Hematopoietic multipotent progenitor cell (in vitro differentiated cells): Measurements from ENCODE around the gene RHCG. TPM values are rescaled to one million over a fixed set of nuclear protein-coding genes. Genes with fewer than 3 reads are reported as not detected.
"Not testable (repeated sequence)": the region's sequence is repeated elsewhere in the genome, so short reads cannot be mapped to it uniquely, and the experiment has no call there.

Experiments used
- DNase-seq, 3 donors: peaks; one replicate each; pipeline ENCODE4 v3.0.0-alpha.2; 2011 to 2015; ENCODE audit warnings: low read depth in 2 of 3, low spot score in 2 of 3
- total RNA-seq: library from RNA; depleted of rRNA; stranded (reverse); fragments of >200 nt; gene quantifications from one replicate; pipeline ENCODE4 v1.2.3, GENCODE V29; 2012

The RHCG gene
- total RNA-seq, 1 donor, result not detected

DNA sequence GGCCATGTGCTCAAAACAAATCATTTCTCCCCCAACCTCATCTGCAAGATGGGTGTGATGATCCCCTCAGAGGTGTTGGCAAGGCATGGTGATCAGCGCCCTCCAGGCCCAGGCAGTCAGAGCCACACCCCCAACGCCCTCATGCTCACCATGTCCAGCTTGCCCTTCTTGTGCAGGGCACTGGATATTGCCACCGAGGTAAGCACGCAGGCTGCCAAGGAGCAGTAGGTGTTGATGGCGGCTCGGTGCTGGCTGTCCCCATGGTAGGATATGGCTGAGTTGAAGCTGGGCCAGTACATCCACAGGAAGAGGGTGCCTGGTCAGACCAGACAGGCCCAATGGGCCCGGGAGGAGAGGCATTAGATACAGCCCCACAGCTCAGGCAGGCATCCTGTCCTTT, 17.2 kb downstream of the RHCG start:
- no peak for DNase-seq

DNA sequence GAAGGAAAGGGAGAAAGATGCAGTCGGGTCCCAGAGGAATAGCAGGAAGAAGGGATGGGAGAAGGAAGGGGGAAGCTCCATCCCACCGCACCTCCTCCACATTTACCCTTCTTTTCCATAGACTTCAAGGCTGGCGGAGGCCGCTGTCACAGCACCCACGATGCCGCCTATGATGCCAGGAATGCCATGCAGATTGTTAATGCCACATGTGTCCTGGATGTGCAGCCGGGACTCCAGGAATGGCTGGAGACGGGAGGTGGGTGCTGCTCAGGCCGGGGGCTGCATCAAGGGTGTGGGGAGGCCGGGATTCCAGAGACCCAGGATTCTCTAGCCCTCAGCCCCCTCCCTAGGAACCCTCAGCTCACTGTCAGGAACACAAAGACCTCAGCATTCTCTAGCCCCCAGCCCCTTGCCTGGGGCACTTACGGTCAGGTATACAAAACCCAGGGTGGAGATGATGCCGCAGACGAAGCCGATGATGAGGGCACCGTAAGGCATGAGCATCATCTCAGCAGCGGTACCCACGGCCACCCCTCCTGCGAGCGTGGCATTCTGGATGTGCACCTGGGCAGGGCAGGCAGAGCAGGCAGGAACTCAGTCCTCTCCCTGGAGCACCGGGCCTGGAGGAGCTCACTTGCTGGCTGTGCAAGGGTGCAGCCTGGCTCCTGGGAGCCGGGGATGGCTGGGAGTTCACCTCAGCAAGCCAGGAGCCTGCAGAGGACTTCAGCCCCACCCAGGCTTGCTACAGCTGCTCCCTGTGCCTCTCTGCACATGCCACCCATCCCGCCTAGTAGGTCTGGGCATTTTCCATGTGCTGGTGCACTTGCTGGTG, 18.8 kb downstream of the RHCG start:
- no peak for DNase-seq

DNA sequence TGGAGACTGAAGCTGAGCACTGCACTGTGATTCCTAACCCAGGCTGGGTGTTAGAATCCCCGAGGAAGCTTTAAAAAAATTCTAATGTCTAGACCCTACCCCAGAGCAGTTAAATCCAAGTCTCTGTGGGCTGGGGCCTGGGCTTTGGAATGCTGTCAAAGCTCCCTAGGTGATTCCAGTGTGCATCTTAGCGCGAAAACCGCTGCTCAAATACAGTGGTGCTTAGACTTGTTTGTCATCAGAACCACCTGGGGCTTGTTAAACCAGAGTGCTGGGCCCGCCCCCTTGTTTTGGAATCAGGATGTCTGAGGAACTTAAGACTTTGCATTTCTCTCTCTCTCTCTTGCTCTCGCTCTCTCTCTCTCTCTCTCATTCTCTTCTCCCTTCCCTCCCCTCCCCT, 20.7 kb downstream of the RHCG start:
- no peak for DNase-seq

DNA sequence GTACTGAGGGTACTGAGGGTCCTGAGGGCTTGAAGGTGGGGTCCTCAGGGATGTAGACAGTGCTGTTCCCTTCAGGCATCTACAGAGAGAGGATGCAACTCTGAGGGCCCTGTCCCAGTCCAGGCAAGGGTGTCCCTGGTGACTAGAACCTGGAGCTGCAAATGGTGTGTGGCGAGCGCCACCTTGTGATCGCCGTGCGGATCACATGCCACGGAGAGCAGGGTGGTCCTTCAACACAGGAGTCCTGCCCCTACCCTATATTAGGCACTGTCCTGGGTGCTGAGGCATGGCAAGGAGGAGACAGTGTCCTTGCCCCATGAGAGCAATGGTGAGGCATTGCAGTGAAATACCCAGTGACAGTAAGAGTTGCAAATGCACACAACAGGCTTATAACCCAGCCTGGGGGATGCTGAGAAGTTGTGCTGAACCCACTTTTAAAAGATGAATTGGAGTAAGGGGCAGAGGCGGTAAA, 23.6 kb downstream of the RHCG start:
- DNase-seq, result peak in 2 of 3 donors; percentile 67 to 71

DNA sequence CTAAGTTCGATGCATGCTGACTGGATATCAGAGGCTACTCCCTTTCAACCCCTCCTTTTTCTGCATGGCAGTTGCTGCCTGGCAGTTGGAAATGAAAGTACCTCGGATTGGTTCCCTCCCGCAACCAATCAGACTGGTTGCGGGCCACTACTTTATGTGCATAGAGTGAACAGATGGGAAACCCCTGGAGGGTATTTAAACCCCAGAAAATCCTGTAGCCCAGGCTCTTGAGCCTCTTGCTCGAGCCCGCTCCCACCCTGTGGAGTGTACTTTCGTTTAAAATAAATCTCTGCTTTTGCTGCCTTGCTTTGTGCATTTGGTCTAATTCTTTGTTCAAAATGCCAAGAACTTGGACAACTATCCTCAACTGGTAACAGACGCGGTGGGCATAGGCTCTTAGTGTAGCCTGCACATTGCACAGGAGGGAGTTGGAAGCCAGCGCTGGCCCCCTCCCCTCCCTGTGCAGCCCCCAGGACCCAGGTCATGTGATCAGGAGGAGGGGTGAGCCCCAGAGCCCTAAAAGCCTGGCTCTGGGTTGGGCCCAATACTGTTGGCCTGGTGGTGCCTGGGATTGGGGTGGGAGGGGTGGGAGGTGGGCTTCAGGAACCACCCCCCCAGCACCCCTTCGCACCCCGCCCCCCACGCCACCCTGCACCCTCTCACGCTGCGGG, 26.8 kb downstream of the RHCG start:
- DNase-seq, result no peak

DNA sequence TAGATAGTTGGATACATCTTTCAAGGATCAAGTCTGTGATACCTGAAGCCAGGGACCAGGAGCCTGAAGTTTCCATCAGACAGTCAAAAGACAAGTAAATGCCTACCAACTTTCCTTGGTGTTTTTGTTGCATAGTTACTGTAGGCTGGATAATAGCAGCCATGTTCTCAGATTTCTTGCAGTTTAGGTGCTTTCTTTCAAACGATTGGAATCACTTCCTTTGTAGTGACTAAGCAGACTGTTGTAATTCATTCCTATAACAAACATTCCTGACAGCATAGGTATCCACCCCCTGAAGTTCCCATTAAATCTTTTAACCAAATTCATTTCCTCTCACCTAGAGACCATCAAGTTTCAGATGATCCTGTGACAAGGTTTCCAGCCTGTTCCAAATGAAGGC, 27.6 kb downstream of the RHCG start:
- not testable (repeated sequence) for DNase-seq

DNA sequence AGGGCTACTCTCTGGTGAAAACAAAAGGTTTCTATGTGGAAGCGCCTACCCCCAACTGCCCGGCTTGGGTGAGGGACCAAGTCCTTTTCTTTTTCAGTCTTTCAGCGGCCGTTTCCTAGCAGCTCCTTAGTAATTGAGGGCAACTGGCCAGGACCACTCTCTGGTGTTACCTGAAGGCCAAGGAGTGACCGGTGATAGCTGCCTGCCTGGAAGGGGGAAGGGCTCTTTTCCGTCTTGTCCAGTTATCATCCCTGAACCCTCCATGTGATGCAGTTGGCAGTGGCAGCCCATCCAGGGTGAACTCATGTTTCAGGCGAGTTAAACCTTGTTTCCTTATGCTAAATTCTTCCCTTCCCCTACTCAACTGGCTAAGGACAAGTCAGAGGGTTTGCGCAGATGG, 33.3 kb downstream of the RHCG start:
- DNase-seq, result no peak

DNA sequence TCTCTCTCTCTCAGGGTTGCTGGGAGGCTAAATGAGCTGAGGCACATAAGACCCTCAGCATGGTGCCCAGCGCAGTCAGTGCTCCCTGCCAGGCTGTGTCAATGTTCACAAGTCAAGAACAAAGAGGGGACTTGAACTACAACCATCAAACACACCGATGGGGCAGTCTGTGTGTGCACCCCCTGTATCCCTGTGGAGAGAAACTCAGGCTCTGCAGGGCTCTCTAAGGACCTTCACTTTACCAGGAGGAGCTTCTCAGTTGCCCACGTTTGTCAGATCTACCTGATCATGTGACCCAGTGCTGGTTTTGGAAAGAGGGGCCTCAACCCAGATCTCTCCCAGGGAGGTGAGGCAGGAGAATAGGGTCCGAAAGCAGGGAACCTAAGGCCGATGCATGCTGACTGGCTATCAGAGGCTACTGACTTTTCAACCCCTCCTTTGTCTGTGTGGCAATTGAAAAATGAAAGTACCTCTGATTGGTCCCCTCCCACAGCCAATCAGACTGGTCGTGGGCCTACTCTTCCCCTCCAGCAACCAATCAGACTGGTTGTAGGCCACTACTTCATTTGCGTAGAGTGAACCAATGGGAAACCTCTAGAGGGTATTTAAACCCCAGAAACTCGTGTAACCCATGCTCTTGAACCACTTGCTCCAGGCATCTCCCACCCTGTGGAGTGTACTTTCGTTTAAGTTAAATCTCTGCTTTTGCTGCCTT, 34.0 kb downstream of the RHCG start:
- DNase-seq, result peak in 1 of 3 donors; percentile 34

DNA sequence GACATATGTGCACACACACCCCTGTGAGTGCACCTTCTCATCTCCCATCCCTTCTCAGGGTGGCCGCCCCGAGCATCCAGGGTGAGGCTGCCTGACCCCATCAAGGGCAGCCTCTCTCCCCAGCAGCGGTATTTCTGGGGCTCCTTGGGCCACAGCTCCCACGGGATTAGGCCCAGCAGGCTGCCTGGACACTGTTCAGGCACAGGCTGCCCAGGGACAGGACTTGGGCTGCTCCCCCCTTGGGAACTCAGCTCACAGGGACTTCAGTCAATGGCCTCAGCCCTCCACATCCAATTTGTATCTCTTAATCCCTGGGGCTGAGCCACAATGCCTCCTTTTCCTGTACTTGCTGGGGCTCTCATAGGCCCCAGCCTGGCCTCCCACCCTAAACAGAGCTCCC, 35.0 kb downstream of the RHCG start:
- no peak for DNase-seq

DNA sequence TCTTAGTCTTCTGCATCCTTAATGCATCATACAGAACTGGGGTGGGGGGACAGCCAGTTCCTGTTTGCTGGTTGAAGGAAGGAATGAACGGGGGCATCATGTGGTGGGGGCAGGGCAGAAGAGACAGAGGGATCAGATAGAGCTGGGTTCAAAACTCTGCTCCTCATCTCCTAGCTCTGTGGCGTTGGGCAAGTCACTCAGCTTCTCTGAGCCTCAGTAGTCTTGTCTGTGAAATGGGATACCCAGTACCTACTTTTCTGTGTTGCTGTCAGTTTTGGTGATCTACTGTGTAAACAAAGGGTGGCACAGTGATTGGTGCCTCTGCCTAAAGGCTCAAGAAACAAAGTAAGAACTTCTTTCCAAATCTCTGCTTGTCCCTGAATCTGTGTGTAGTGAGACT, 36.3 kb downstream of the RHCG start:
- no peak for DNase-seq

DNA sequence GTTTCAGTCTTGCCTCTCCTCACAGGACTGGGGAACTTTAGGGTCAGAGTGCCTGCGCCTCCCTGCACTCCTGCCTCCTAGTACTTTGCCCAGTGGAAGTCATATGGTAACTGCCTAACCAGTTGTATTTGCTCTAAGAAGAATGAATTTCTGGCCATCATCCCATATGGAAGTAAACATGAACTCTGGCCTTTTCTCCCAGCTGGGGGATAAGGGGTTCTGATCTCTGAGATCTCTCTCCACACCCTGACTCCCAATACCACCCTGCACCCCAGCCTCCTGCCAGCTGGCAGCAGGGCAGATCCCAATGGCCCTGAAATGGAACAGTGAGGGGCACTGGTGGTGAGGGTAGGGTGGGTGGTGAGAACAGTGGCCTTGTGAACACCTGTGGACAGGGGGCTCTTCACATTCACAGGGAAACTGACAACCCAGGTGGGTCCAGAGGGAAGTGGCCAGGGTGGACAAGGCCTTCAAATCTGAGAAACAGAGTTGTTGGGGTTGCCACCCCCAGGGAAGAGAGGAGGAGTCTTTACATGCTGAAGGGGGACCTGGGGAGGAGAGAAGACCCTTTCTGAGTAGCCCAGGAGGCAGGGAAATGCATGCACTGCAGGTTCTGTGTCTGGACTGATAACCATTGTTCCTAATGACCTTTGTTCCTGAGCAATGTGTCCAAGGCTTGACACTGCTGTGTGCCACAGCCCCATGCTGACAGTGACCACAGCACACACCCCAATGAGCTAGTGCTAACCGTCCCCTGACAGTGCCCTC, 36.9 kb downstream of the RHCG start:
- DNase-seq, result no peak

DNA sequence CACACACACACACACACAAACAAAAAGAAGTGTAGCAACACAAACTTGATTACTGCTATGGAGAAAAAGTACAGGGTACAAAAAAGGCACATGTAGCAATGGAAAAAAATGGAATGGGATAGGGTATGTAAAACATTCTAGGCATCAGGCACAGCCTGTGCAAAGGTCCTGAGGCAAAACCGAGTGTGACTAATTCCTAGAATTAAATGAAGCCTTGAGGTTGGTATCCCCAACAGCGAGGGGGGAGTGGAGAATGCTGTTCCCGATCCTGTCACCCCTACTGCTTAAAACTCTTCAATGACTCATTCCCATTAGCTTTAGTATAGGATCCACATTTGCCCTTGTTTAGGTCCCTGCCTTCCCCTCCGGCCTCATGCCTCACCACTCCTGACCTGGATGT, 37.9 kb downstream of the RHCG start:
- no peak for DNase-seq

DNA sequence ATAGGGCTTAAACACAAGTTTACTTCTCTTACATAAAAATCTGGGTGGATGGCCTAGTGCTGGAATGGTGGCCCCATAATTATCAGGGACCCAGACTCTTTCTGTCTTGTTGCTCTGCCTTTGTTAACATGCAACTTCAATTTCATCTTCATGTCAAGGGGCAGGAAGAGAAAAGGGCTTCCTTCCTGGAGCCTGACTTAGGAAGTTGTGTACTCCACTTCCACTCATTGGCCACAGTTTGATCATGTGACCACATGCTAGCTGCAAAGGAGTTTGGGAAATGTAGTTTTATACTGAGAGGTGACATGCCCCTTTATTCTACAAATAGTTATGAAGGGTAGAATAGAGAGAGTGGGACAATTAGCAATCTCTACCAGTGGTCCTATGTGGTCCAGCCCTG, 39.3 kb downstream of the RHCG start:
- DNase-seq, result no peak

DNA sequence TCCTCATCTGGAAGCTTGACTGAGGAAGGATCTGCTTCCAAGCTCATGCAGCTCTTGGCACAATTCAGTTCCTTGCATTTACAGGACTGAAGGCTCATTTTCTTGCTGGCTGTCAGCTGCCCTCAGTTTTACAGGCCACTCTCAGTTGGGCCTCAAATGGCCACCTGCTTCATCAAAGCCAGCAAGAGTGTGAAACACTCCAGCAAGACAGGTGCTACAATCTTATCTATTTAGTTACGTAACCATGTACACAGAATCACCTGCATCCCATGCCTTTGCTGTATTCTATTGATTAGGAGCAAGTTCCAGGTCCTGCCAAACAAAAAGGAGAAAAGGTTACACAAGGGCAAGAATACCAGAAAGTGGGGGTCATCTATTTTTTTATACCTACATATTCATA, 40.8 kb downstream of the RHCG start:
- no peak for DNase-seq

DNA sequence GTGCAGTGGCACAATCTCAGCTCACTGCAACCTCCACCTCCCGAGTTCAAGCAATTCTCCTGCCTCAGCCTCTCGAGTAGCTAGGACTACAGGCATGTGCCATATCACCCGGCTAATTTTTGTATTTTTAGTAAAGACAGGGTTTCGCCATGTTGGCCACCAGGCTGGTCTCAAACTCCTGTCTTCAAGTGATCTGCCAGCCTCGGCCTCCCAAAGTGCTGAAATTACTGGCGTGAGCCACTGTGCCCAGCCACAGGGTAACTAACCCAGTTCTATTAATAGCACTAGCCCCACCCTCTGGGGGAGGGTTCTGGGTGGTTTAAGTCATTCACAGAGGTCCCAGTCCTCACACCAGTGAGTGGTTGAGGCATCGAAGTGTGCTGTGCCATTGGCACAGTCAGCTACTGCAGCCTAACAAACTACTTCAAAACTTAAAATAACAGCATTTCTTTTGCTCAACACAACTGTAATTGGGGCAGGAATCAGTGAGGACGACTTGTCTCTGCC, 44.0 kb downstream of the RHCG start:
- DNase-seq, result no peak

DNA sequence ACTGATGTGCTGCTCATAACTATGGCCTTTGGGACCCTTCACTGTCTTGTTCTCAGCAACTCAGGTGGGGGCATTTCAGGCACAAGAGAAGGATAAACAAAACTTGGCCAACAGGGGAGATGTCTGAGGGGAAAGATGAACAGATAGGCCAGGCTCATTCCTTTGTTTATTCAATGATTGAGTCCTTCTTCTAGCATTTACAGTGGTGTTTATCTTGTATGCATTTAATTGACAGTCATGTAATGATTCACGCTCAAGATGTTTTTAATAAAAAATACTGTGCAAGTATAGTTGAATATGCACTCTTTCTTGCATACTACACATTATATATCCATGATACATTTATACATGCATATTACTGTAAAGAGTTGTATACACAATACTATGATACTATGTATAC, 44.5 kb downstream of the RHCG start:
- no peak for DNase-seq

DNA sequence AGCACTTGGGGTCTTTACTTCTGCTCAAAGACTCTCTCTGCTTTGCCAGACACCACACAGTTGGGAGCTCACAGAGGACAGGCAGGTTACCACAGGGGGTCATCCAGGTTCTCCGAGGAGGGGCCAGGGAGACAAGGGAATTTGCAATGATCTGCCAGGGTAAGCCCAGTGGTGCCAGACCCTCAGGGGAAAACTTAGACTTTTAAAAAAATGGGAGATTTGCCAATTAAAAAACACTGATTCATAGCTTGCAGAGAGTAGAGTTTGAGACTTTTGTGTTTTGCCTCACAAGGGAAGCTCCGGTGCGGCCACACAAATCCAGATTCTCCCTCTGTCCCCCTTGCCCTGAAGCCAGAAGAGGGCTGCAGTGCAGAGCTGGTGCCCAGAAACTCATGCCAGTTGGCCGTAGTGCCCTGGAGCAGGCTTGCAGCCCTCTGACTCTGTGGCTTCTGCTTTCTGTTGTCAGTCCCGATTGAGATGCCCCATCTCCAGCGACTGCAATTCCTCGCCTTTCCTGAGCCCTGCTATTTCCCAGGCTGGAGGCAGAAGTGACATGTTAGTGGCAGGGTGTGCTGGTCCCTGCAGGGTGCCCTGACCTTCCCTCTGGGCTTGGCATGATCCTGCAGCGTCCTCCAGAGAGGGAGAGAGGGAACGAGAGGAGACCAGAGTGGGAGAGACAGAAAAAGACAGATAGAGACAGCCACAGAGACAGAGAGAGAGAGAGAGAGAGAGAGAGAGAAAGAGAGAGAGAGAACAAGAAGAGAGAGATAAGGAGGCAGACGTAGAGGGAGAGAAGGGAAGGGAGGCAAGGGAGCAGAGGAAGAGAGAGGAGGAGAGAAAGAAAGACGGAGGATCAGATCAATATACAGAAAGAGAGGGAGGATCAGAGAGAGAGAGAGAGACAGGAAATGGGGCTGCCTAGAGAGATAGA, 46.0 kb downstream of the RHCG start:
- DNase-seq, result no peak

DNA sequence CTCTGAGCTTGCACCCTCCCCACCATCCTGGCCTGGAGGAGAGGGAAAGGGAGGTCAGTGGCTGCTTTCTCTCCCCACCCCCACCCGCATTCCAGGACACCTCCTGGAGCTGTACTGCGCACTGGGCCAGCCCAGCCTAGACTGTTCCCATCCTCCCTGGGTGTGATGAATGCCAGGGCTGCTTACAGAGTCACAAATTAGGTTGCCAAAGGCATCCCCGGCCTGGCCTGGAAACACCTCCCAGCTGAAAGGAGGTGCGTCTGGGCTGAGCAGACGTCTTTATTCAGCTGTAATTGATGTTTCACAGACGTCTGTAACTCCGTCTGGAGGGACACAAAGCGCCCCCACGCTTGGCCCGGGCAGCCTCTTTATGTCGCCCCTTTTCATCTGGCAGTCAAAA, 47.6 kb downstream of the RHCG start:
- DNase-seq, result no peak

DNA sequence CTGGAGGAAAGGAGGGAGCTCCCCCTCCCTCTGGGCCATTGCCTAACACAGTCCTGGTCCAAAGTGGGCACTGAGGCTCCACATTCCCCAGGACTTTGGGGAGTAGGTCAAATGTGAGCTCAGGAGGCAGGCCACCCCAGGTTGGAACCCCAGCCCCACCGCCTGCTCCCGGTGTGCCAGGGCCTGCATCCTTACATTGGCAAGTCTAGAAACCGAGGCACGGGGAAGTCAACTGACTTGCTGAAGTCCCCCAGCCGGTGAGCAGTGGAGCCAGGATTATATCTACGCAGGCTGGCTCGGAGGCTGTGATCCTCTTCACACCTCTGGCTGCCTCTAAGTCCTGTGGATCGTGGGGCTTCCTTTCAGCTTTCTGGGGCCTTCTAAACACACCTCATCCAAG, 48.7 kb downstream of the RHCG start:
- no peak for DNase-seq
